ENCODE results near the gene OGG1.

The OGG1 gene

DNA sequence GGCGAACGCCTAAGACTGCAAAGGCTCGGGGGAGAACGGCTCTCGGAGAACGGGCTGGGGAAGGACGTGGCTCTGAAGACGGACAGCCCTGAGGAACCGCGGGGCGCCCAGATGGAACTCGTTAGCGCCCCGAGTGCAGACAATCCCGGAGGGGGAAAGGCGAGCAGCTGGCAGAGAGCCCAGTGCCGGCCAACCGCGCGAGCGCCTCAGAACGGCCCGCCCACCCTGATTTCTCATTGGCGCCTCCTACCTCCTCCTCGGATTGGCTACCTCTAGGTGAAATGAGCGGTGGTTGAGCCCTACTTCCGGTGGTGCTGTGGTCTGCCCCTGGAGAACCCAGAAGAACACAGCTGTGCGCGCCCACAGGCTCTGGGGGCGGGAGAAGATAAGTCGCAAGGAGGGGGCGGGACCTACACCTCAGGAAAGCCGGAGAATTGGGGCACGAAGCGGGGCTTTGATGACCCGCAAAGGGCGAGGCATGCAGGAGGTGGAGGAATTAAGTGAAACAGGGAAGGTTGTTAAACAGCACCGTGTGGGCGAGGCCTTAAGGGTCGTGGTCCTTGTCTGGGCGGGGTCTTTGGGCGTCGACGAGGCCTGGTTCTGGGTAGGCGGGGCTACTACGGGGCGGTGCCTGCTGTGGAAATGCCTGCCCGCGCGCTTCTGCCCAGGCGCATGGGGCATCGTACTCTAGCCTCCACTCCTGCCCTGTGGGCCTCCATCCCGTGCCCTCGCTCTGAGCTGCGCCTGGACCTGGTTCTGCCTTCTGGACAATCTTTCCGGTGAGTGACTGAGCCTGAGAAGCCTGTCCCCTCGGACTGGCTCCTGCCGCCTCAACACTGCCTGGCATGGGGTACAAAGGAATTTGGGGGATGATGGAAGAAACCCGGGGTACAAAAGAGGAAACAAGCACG, at the start of gene OGG1:
TSS of gene OGG1 (plus strand) at position 308 of the 911 bp plus-strand sequence. CDS start at position 643, 335 bp downstream.
- peak; percentile 93 for DNase-seq

- no peak for DNase-seq
Measured at GRCh38 chr3:9700536-9700935, 49.2 kb upstream of the OGG1 start.

DNA sequence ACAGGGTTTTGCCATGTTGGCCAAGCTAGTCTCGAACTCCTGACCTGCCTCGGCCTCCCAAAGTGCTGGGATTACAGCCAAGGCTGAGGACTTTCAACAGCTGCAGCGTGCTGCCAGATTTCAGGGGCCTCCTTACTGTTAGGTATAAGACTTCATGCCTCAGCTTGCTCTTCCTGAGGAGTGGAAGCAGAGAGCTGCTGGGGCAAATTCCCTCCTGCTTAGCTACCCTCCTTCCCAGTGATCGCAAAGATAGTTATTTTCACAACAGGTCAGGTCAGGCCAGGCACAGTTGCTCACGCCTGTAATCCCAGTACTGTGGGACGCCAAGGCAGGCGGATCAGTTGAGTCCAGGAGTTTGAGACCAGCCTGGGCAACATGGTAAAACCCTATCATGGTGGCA, 48.7 kb upstream of the OGG1 start:
- no peak for DNase-seq

DNA sequence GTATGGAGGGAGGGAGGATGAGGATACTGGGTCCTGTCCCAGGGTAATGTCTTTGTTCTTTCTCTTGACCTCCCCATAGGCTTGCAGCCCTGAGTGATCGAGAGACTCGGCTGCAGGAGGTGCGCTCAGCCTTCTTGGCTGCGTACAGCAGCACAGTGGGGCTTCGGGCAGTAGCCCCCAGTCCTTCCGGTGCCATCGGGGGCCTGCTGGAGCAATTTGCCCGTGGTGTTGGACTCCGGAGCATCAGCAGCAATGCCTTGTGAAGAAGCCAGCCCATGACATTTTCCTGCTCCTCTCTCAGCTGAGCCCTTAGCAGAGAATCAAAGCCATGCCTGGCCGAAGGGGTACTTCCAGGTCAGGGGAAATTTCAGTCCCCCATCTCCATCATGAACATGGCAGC, 48.0 kb upstream of the OGG1 start:
- DNase-seq, result no peak

GRCh38 chr3:9703240-9703639, 46.5 kb upstream of the OGG1 start:
- no peak for DNase-seq

DNA sequence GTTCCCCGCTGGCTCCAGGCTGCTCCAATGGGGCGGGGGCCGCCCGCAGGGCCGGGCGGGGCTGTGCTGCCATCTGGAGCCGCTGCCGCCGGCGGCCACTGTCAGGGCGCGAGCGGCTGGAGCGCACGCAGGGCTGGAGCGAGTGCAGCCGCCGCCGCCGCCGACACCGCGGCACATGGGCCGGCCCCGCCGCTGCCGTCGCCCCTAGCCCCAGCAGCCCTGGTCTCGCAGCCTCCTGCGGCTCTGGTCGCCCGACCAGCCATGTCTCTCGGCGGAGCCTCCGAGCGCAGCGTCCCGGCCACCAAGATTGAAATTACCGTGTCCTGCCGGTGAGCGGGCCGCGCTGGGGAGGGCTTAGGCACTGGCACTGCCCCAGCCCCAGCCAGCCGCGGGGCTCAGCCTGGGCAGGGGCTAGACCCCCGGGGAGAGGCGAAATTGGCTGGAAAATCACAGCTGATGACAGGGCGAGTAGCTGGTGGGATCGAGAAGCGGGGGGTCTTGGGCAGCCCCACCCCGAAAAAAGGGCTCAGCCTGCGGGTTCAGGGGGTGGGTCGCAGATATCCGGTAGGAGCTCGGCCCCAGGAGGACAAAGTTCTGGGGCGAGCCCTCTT, 45.9 kb upstream of the OGG1 start, which contains the start of gene CPNE9:
TSS of gene CPNE9 (plus strand) at position 98 of the 611 bp plus-strand sequence. CDS start at position 262, 164 bp downstream.
- DNase-seq, result no peak

DNA sequence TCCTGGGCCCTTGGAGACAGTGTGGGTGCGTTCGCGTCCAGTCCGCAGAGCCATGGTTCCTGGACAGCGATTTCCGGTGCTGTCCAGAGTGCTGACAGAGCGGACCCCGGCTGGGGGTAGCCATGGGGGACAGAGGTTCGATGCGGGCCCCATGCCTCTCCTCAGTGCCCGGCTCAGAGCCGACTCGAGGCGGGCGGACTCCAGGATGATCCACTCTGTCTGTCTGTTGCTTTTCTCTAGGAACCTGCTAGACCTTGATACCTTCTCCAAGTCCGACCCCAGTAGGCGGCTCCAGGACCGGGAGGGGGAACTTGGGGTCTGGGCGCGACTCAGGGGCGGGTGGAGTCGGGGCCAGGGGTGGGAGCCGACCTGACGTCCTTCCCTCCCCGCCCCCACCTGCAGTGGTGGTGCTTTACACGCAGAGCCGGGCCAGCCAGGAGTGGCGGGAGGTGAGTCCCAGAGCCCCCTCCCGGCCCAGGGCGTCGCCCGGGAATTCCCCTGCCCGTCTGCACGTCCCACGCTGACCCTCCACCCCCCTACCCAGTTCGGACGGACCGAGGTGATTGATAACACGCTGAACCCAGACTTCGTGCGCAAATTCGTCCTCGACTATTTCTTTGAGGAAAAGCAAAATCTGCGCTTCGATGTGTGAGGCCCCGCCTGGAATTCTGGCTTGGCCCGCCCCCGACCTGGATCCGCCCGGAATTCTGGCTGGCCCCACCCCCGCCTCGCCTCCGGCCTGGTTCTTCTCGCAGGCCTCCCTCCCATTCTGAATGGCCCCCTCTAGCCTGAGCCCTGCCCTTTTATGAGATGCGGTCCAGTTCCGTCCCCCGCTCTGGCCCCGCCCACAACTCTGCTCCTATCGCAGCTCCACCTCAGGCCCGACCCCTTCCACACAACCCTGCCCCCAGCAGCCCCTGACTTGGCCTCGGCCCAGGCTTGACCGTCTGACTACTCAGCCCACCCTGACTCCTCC, 45.1 kb upstream of the OGG1 start:
- no peak for DNase-seq

- no peak for DNase-seq
Measured at GRCh38 chr3:9710174-9710739, 39.5 kb upstream of the OGG1 start.

DNA sequence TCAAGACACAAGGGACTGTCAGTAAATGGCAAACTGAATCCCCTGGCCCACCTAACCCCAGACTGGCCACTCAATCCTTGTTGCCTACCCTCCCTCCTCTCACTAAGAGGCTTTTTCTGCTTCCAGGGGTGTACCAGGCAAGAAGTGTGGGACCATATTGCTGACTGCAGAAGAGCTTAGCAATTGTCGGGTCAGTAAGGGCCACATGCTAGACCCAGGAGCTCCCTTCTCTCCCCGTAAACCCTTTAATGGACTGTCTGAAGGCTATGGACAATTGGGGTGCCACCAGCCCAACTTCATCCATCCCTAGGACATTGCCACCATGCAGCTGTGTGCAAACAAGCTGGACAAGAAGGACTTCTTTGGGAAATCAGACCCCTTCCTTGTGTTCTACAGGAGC, 37.3 kb upstream of the OGG1 start:
- no peak for DNase-seq

- no peak for DNase-seq
Measured at GRCh38 chr3:9713142-9713541, 36.6 kb upstream of the OGG1 start.

GRCh38 chr3:9715136-9715535, 34.6 kb upstream of the OGG1 start:
- no peak for DNase-seq

DNA sequence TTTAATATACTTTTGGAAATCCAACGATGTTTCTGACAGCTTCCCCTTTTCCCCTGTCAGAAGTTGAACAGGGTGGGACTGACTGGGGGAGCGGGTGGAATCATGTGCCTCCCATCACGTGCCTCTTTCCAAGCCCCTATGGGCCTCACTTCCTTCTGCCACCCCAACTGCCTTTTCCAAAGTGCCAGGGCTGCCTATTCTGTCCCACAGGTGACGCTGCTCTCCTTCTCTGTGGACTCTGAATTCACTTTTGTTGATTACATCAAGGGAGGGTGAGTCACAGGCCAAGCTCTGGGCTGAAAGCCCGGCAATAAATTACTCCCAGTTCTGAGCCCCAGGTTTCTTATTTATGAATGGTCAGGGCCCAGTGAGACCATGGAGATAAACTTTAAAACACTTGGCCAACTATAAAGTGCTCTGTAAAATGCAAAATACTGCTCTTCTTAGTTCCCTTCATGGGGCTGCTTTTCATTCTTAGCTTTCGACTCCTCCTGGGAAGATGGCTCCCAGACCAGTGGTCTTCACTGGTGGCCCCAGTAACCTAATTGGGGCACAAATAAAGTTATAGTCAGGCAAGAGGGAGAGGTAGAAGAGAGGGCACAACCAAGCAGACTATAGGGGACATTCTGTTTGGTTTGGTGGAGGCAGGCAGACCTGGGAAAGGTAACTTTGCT, 33.9 kb upstream of the OGG1 start:
- DNase-seq, result no peak

DNA sequence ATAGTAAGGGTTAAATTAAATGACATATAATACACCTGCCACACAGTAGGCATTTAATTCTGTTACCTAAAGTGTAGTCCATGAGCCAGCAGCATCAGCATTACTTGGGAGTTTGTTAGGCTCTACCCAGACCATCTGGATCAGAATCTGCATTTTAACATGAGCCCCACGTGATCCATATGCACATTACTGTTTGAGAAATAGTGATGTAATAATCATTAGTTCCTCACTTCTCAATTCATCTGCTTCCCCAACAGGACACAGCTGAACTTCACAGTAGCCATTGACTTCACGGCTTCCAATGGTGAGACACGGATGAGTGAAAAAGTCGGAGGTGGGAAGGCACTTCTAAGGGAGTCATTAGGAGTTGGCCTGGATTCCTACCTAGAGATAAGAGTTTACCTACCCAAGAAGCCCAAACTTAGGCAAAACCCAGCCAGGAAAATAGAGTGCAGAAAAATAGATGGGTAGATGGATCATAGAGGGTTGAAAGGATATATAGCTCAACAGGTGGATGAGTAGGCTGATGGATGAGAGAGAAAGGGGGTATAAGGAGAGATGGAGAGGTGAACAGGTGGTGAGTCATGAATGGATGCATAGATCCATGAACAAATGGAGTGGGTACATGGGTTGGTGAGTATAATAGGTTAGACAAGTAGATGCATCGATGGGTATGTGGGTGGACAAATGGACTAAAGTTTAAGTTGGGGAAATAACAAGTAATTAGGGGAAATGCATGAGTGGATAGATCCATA, 32.8 kb upstream of the OGG1 start:
- no peak for DNase-seq

DNA sequence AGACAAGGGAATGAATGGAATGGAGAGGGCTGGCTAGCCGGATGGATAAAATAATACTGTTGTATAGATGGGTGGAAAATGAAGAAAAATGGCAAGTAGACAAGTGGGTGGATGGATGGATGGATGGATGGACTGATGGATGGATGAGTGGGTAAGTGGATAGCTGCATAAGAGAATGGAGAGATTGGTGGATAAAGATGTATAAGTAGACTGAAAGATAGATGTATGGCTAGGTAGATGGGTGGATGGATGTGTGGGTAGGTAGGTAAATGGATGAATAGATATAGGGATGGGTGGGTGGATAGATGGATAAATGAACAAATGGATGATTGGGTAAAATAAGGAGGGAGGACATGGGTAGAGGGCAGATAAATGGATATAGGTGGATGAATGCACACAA, 32.2 kb upstream of the OGG1 start:
- DNase-seq, result no peak

- no peak for DNase-seq
Measured at GRCh38 chr3:9718118-9718517, 31.6 kb upstream of the OGG1 start.

DNA sequence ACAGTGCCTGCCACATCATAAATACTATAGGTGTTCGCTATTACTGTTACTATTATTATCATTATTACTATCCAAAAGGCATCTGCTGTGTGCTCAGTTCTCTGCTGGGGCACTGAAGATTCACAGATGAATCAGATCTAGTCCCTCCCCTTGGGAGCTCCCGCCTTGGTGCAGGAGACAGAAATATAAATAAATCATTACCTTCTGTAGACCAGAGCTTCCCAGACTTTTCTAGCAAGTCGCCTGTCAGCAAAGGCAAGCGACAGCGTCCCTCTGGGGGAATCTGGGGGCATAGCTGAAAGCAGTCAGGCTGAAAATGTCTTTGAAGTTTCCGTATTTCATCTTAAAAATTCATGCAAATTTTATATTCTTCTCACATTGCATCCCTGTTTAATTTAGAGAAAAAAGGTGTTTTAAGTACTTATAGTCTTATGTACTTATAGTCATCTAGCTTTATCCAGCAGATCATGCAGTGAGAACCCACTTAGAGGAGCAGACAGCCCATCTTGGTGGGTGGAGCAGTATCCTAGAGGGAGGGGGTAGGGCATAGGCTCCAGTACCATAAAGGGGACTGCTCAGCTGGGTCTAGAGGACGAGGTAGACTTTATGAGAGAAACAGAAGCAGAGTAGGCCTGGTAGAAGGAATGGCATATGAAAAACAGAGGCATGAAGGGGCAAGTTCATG, 28.6 kb upstream of the OGG1 start:
- no peak for DNase-seq

DNA sequence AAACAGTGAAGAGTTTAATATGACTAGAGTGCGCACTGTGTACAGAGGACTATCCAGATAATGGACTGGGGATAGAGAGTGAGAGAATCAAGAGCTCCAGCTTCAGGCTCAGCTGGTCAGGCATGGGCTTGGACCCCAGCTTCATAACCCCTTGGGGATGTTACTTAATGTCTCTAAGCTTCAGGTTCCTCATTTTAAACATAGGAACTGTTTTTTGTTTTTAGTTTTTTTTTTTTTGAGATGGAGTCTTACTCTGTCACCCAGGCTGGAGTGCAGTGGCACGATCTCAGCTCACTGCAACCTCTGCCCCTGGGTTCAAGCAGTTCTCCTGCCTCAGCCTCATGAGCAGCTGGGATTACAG, 28.1 kb upstream of the OGG1 start:
- DNase-seq, result no peak

DNA sequence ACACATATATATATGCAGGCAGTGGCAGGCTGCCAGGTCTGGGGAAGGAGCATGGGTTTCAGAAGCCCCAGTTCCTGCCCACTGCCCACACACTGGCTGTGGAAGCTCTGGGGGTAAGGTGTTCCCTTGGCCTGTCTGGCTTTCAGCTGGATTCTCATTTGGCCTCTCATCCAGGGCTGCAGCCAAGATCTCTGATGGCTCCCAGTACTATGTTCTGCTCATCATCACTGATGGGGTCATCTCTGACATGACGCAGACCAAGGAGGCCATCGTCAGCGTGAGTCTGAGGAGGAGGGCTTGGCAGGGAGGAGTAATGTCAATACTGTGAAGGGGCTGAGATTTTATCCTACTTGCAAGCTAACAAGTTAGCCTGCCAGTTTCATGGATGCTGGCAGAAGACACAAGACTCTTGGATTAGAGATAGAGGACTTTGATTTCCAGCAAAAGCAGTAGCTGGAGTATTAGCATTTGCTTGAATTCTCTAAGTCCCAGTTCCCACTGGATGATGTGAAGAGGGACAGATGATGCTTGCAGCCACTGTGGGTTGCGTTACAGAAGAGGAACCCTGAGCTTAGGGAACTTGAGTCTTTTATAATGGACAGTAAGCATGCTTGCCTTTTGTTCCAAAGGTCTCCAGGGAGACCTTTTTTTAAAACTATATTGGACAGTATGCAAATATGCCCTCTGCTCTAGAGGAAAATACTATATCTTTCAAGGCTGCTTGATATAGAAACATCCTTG, 23.8 kb upstream of the OGG1 start:
- no peak for DNase-seq

DNA sequence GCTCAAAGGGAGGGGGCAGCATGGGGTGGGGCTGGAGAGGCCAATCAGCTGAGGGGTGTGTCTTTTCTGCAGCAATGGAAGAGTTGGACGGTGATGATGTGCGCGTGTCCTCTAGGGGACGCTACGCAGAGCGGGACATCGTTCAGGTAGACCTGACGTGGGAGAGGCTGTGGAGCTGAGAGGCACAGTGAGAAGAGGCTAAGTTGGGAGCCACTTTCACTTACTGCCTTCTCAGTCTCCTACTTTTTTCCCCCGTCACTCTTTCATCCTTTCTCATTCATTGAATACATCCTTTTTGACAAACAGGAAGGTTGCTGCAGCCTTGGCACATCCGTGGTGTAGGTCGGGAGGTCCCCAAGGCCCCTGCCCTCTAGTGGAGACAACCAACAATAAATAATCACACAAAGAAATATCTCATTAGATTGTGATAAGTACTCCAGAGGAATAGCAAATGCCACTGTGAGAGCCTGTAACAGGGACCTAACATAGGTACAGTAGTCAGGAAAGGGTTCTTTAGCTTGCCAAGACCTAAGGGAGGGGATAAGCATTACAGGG, 22.6 kb upstream of the OGG1 start:
- DNase-seq, result peak; percentile 43

- no peak for DNase-seq
Measured at GRCh38 chr3:9727743-9728142, 22.0 kb upstream of the OGG1 start.

All from activated CD8-positive, alpha-beta memory T cell treated with anti-CD3 and anti-CD28 coated beads, Interleukin-2, amount 50 U/mL, for 4 hours (primary cell).